ENCODE measurements around the gene DDX39A.

Gene DDX39A

DNA sequence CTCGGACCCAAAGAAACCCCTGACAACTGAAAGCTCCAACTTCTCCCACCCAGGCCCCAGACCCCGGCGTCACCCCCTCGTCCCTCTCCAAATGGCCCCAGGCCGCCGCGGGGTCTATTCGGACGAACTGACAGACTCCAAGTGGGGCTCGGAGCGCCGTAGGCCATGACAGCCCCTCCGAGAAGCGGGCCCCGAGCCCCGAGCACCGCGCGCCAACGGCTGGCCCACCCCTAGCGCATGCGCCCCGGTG is 360 bp downstream of the DDX39A start:
- Histone ChIP-seq H3K36me3 (no peaks in the 10 kb centered on the region), H3K9me3 (no peaks in the 10 kb centered on the region), H3K4me1 (peaks cover 0 to 51% (median 28%) of the 10 kb centered on the region in 4 donors), H3K27ac (peak overlapping the region; percentile 93), H3K27me3 (no peaks in the 10 kb centered on the region), H3K4me3 (peak overlapping the region; percentile 81 to 88)
- no peak for TF ChIP-seq CTCF (IDR thresholded peaks at IDR 0.05)
- intact Hi-C loops (cut with DNase I; ENCODE audit: low total_unique reads): loop anchor here (5.0 to 10.0 kb wide), 2 partner anchors 54 to 214 kb away; partner anchors contain the start of gene ADGRL1
- DNase-seq: peak in 1 of 2 donors; percentile 79

DNA sequence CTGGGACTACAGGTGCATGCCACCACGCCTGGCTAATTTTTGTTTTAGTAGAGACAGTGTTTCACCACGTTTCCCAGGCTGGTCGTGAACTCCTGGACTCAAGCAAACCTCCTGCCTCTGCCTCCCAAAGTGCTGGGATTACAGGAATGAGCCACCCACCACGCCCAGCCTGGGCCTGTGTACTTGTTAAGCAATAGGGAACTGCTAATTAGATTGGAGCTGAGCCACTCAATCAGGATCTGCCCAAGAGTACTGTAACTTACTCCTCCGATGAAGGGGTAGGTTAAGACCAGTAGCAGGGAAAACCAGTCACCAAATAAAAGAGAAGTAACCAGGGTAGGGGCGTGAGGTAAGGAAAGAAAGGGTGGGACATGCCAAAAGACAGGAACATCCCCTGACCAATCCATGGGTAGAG is 2.3 kb downstream of the DDX39A start:
- no peaks in the 10 kb centered on the region for H3K9me3 ChIP-seq
- no peak for TF ChIP-seq CTCF (IDR thresholded peaks at IDR 0.05)
- H3K27ac ChIP-seq: no peak overlapping the region
- intact Hi-C loops (cut with DNase I; ENCODE audit: low total_unique reads): loop anchor here (5.0 to 10.0 kb wide), 2 partner anchors 55 to 212 kb away; partner anchors contain the start of gene ADGRL1
- peaks cover 10 to 17% (median 16%) of the 10 kb centered on the region in 3 donors for H3K36me3 ChIP-seq
- peaks cover 0 to 68% (median 41%) of the 10 kb centered on the region in 4 donors for H3K4me1 ChIP-seq
- peak in 1 of 2 donors; percentile 65 for DNase-seq
- no peak overlapping the region for H3K4me3 ChIP-seq
- no peaks in the 10 kb centered on the region for H3K27me3 ChIP-seq

- DNase-seq: no peak
- H3K27me3 ChIP-seq: no peaks in the 10 kb centered on the region
- intact Hi-C loops (cut with DNase I; ENCODE audit: low total_unique reads): loop anchor here (5.0 to 10.0 kb wide), 2 partner anchors 57 to 210 kb away; partner anchors contain the start of gene ADGRL1
- no peak for TF ChIP-seq CTCF (IDR thresholded peaks at IDR 0.05)
- H3K9me3 ChIP-seq: no peaks in the 10 kb centered on the region
- H3K36me3 ChIP-seq: peaks cover 26 to 34% (median 33%) of the 10 kb centered on the region in 3 donors
- H3K4me3 ChIP-seq: no peak overlapping the region
- H3K27ac ChIP-seq: no peak overlapping the region
- peaks cover 0 to 70% (median 41%) of the 10 kb centered on the region in 4 donors for H3K4me1 ChIP-seq
These were observed 4.0 kb downstream of the DDX39A start for GRCh38 chr19:14414926-14415690.

GRCh38 chr19:14413693-14414181 is 5.4 kb downstream of the DDX39A start:
- Histone ChIP-seq H3K4me1 (peaks cover 0 to 64% (median 41%) of the 10 kb centered on the region in 4 donors), H3K27me3 (no peaks in the 10 kb centered on the region), H3K36me3 (peaks cover 40 to 48% (median 47%) of the 10 kb centered on the region in 3 donors), H3K4me3 (no peak overlapping the region), H3K27ac (peak overlapping the region in 1 of 2 donors; percentile 27), H3K9me3 (no peaks in the 10 kb centered on the region)
- DNase-seq: no peak
- TF ChIP-seq CTCF (IDR thresholded peaks at IDR 0.05): no peak
- intact Hi-C loops (cut with DNase I; ENCODE audit: low total_unique reads): loop anchor here (10.0 kb wide), 1 partner anchor 209 kb away; the partner anchor contains the start of gene ADGRL1

DNA sequence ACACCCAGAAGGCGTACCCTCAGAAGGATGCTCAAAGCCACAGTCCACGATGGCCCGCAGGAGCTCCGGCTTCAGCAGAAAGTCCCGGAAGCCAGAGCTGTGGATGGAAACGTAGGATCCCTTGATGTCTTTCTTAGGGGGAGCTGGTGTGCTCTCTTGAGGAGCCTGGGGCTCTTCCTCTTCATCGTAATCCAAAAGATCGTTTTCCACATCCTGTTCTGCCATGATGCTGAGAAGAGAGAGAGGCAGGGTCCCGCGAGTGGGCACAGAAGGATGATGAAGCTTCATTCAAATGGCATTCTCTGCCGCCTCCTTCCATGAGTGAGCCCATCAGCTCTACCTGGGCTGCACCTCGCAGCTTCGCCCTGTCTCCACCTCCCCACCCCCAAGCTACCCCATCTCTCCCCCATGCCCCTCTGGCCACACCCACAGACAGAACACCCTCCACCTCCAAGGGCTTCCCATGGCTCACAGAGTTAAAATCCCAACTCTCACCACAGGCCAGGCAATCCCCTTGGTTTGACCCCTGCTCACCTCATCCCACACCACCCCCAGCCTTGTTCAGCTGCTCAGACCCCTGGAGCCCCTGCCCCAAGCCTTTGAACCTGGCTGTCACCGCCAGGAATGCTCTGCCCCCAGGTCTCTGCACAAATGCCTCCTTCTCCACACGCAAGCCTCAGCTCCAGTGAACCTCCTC is 6.0 kb downstream of the DDX39A start:
- Histone ChIP-seq H3K4me1 (peaks cover 0 to 60% (median 39%) of the 10 kb centered on the region in 4 donors), H3K36me3 (peaks cover 46 to 54% (median 52%) of the 10 kb centered on the region in 3 donors)
- intact Hi-C loops (cut with DNase I; ENCODE audit: low total_unique reads): loop anchor here (10.0 kb wide), 1 partner anchor 208 kb away; the partner anchor contains the start of gene ADGRL1

More for the DNA sequence above, 6.0 kb downstream of the DDX39A start:
- H3K4me3 ChIP-seq: no peak overlapping the region
- no peak for TF ChIP-seq CTCF (IDR thresholded peaks at IDR 0.05)
- H3K27me3 ChIP-seq: no peaks in the 10 kb centered on the region
- DNase-seq: no peak
- H3K27ac ChIP-seq: peak overlapping the region in 1 of 2 donors; percentile 27
- no peaks in the 10 kb centered on the region for H3K9me3 ChIP-seq
